Stimulated activated CD4-positive, alpha-beta T cell treated with anti-CD3 and anti-CD28 coated beads, Interleukin-15, amount 100 ng/mL, for 1 hour (primary cell): ENCODE data around the gene TTBK2.
"Not testable (repeated sequence)": the region's sequence is repeated elsewhere in the genome, so short reads cannot be mapped to it uniquely, and the experiment has no call there.

Experiments used
- DNase-seq, 2 donors: peaks; one replicate each; pipeline ENCODE4 v3.0.0-alpha.2; 2020; ENCODE audit warnings: low read depth in 1 of 2, low spot score in 1 of 2

Gene TTBK2

GRCh38 chr15:42764154-42764731 is 156.3 kb downstream of the TTBK2 start:
- not testable (repeated sequence) for DNase-seq

- not testable (repeated sequence) for DNase-seq
Observed at GRCh38 chr15:42761813-42762212, 158.8 kb downstream of the TTBK2 start.

- DNase-seq, result no peak
Observed at GRCh38 chr15:42760759-42761158, 159.8 kb downstream of the TTBK2 start.

GRCh38 chr15:42759093-42759492 is 161.5 kb downstream of the TTBK2 start:
- DNase-seq, result no peak

GRCh38 chr15:42750306-42750705 is 170.3 kb downstream of the TTBK2 start:
- no peak for DNase-seq

GRCh38 chr15:42749266-42749665 is 171.3 kb downstream of the TTBK2 start:
- DNase-seq, result no peak

GRCh38 chr15:42744195-42744594 is 176.4 kb downstream of the TTBK2 start:
- no peak for DNase-seq

GRCh38 chr15:42742149-42742548 is 178.4 kb downstream of the TTBK2 start:
- no peak for DNase-seq

GRCh38 chr15:42741710-42742109 is 178.9 kb downstream of the TTBK2 start:
- no peak for DNase-seq

GRCh38 chr15:42737529-42738328 is 182.8 kb downstream of the TTBK2 start:
- DNase-seq, result no peak

- peak; percentile 90 to 95 for DNase-seq
Observed at GRCh38 chr15:42736793-42737528, 183.6 kb downstream of the TTBK2 start, which contains the start of gene CDAN1. CDAN1 (minus strand) TSS chr15:42737128; CDS start chr15:42737102, 26 bp downstream.

- peak in 1 of 2 donors; percentile 3 for DNase-seq
Observed at GRCh38 chr15:42736178-42736792, 184.3 kb downstream of the TTBK2 start.

- DNase-seq, result no peak
Observed at GRCh38 chr15:42735382-42736165, 185.0 kb downstream of the TTBK2 start.

- no peak for DNase-seq
Observed at GRCh38 chr15:42734076-42734672, 186.4 kb downstream of the TTBK2 start.

GRCh38 chr15:42733027-42733426 is 187.6 kb downstream of the TTBK2 start:
- DNase-seq, result no peak

- no peak for DNase-seq
Observed at GRCh38 chr15:42732095-42732827, 188.3 kb downstream of the TTBK2 start.

GRCh38 chr15:42731461-42731860 is 189.1 kb downstream of the TTBK2 start:
- no peak for DNase-seq

GRCh38 chr15:42730536-42730935 is 190.0 kb downstream of the TTBK2 start:
- no peak for DNase-seq

GRCh38 chr15:42730135-42730534 is 190.4 kb downstream of the TTBK2 start:
- no peak for DNase-seq

- no peak for DNase-seq
Observed at GRCh38 chr15:42729409-42729808, 191.2 kb downstream of the TTBK2 start.
